Body of pancreas (tissue), 4 donors: Measurements from ENCODE around the gene IER3. TPM values are rescaled to one million over a fixed set of nuclear protein-coding genes. Genes with fewer than 3 reads are reported as not detected.

Experiments used
- ATAC-seq: fragments of 150-250 bp; one replicate; pipeline ENCODE4 v1.9.1; 2016
- DNase-seq, 4 donors: peaks; one replicate each; pipeline ENCODE4 v3.0.0-alpha.2; 2019
- H3K27ac ChIP-seq, 4 donors: fragments of 200-600 bp; sonication (generic); 1 replicate in 3 of 4; 2 replicates in 1 of 4; pipeline versions ENCODE4 v1.5.1 to v1.6.1; 2016 to 2019; ENCODE audit warnings: mild to moderate bottlenecking in 1 of 4, mixed read lengths in 1 of 4, moderate library complexity in 1 of 4
- H3K27me3 ChIP-seq, 2 donors: fragments of 200-600 bp; sonication (generic); one replicate each; pipeline ENCODE4 v1.6.0; 2016; ENCODE audit warnings: mild to moderate bottlenecking in 1 of 2
- H3K36me3 ChIP-seq, 2 donors: fragments of 200-600 bp; sonication (generic); replicated peaks in 1 of 2; 2 replicates each; pipeline ENCODE4 v1.5.1; 2016; ENCODE audit warnings: low read depth in 2 of 2; ENCODE audit not compliant: insufficient read depth in 1 of 2
- H3K4me1 ChIP-seq: fragments of 200-600 bp; sonication (generic); one replicate; pipeline ENCODE4 v1.6.0; 2016
- H3K4me3 ChIP-seq, 2 donors: fragments of 200-600 bp; sonication (generic); 1 replicate in 1 of 2; 2 replicates in 1 of 2; pipeline ENCODE4 v1.5.1; 2016 to 2019
- H3K9me3 ChIP-seq, 3 donors: fragments of 200-600 bp; sonication (generic); 1 replicate in 2 of 3; 2 replicates in 1 of 3; pipeline ENCODE4 v1.5.1; 2016
- CTCF ChIP-seq, 7 experiments: fragments of 450-650 bp in 4 of 7; fragments of 200-600 bp in 3 of 7; sonication (generic) in 3 of 7; IDR thresholded peaks; one replicate each; pipeline ENCODE4 v1.5.1; 2016 to 2019; ENCODE audit warnings: antibody characterized with exemption in 7 of 7
- POLR2A ChIP-seq, 3 donors: fragments of 450-650 bp; IDR thresholded peaks; one replicate each; pipeline ENCODE4 v1.6.1; 2016; ENCODE audit warnings: antibody characterized with exemption in 3 of 3, mild to moderate bottlenecking in 2 of 3
- WGBS, 2 donors: methylation state at CpG; one replicate each; pipeline ENCODE4 v1.1.5; 2017; 5-methylcytosine and 5-hydroxymethylcytosine counted together
- intact Hi-C: fragments of 100-400 bp; cut with DNase I; formaldehyde crosslinking; loops from one replicate; pipeline ENCODE4 v1.15.1; 2023
- total RNA-seq, 2 donors: library from RNA; depleted of rRNA; stranded (reverse); fragments of >200 nt; gene quantifications; one replicate each; pipeline ENCODE4 v1.1.0, GENCODE V29; 2016

IER3 gene
- total RNA-seq, 2 donors from 2014 or later: 46.4 to 60.3 TPM

GRCh38 chr6:30769853-30770524 lies 25.6 kb upstream of the IER3 start:
- H3K27ac ChIP-seq: peak overlapping the region in 3 of 4 donors; percentile 40 to 74 (median 54)
- H3K27me3 ChIP-seq: no peaks in the 10 kb centered on the region
- intact Hi-C loops: no loop called here
- TF ChIP-seq CTCF (IDR thresholded peaks at IDR 0.05) (no peak), POLR2A (IDR thresholded peaks at IDR 0.05) (no peak)
- no peaks in the 10 kb centered on the region for H3K9me3 ChIP-seq
- H3K36me3 ChIP-seq: no peaks in the 10 kb centered on the region
- 65 to 69% methylated on average over 5 of the region's 5 CpGs for WGBS, 2 donors
- DNase-seq (no peak), ATAC-seq (no peak)
- H3K4me3 ChIP-seq: no peak overlapping the region
- peaks cover 41% of the 10 kb centered on the region for H3K4me1 ChIP-seq

- Histone ChIP-seq H3K36me3 (no peaks in the 10 kb centered on the region), H3K4me3 (no peak overlapping the region), H3K9me3 (no peaks in the 10 kb centered on the region), H3K27ac (peak overlapping the region; percentile 36 to 74 (median 47)), H3K27me3 (no peaks in the 10 kb centered on the region), H3K4me1 (peaks cover 37% of the 10 kb centered on the region)
- intact Hi-C loops: no loop called here
- peak in 3 of 4 donors; percentile 49 to 71 (median 70) for DNase-seq
- WGBS, 2 donors: 42 to 62% methylated on average over 14 to 16 of the region's 16 CpGs
- peak; percentile 75 for ATAC-seq
- TF ChIP-seq CTCF (IDR thresholded peaks at IDR 0.05): no peak
- peak in 2 of 3 donors; percentile 27 to 52 for TF ChIP-seq POLR2A (IDR thresholded peaks at IDR 0.05)
Measured at GRCh38 chr6:30769088-30769852, 24.9 kb upstream of the IER3 start.

- ATAC-seq (no peak), DNase-seq (no peak)
- H3K27ac ChIP-seq: peak overlapping the region in 3 of 4 donors; percentile 40 to 74 (median 54)
- H3K4me1 ChIP-seq: peaks cover 41% of the 10 kb centered on the region
- WGBS, 2 donors: 96 to 100% methylated on average over 3 to 4 of the region's 4 CpGs
- no peaks in the 10 kb centered on the region for H3K9me3 ChIP-seq
- TF ChIP-seq CTCF (IDR thresholded peaks at IDR 0.05): no peak
- TF ChIP-seq POLR2A (IDR thresholded peaks at IDR 0.05): no peak
- no peaks in the 10 kb centered on the region for H3K36me3 ChIP-seq
- H3K4me3 ChIP-seq: no peak overlapping the region
- intact Hi-C loops: no loop called here
- H3K27me3 ChIP-seq: no peaks in the 10 kb centered on the region
Measured at GRCh38 chr6:30768634-30769087, 24.3 kb upstream of the IER3 start.

GRCh38 chr6:30767944-30768301 lies 23.6 kb upstream of the IER3 start:
- TF ChIP-seq CTCF (IDR thresholded peaks at IDR 0.05) (no peak), POLR2A (IDR thresholded peaks at IDR 0.05) (no peak)
- DNase-seq (no peak), ATAC-seq (no peak)
- Histone ChIP-seq H3K9me3 (no peaks in the 10 kb centered on the region), H3K36me3 (no peaks in the 10 kb centered on the region), H3K4me1 (peaks cover 46% of the 10 kb centered on the region), H3K27ac (no peak overlapping the region), H3K4me3 (no peak overlapping the region), H3K27me3 (no peaks in the 10 kb centered on the region)
- 94 to 100% methylated on average over 1 of the region's 1 CpG for WGBS, 2 donors
- intact Hi-C loops: no loop called here
